Activated naive CD8-positive, alpha-beta T cell (primary cell): Measurements from ENCODE around the gene RPS17.
"Not testable (repeated sequence)": the region's sequence is repeated elsewhere in the genome, so short reads cannot be mapped to it uniquely, and the experiment has no call there.

Experiments
- H3K27ac Mint-ChIP-seq: one replicate; pipeline ENCODE4 v1.8.0; 2021; ENCODE audit warnings: mixed read lengths
- H3K27me3 Mint-ChIP-seq: one replicate; pipeline ENCODE4 v1.8.0; 2021; ENCODE audit warnings: mixed read lengths
- H3K36me3 Mint-ChIP-seq: one replicate; pipeline ENCODE4 v1.8.0; 2021; ENCODE audit warnings: mixed read lengths
- H3K4me1 Mint-ChIP-seq: one replicate; pipeline ENCODE4 v1.8.0; 2021; ENCODE audit warnings: low read depth, mixed read lengths
- H3K4me3 Mint-ChIP-seq: one replicate; pipeline ENCODE4 v1.8.0; 2021; ENCODE audit warnings: mild to moderate bottlenecking, mixed read lengths
- H3K9me3 Mint-ChIP-seq: one replicate; pipeline ENCODE4 v1.8.0; 2021; ENCODE audit warnings: low read depth, mixed read lengths

Gene RPS17

DNA sequence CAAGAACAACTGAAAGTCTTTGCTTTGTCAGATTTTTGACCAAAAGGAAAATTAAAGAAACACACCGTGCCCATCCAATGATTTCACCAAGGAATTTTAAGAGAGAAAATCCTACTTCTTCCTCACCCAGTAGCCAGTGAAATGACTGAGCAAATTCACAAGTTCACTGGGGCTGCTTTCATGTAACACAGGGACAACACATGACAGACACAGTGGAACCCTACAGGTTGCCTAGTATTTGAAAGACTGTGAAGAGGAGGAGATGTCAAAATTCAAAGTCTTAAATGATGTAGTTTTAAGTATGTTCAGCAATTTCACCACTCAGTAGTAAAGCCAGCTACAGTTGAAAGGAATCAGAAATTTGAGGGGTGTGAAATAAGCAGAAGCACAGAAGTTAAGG lies 33.2 kb downstream of the RPS17 start:
- not testable (repeated sequence) for H3K4me3 Mint-ChIP-seq, H3K27ac Mint-ChIP-seq, H3K9me3 Mint-ChIP-seq, H3K36me3 Mint-ChIP-seq, H3K27me3 Mint-ChIP-seq, H3K4me1 Mint-ChIP-seq

DNA sequence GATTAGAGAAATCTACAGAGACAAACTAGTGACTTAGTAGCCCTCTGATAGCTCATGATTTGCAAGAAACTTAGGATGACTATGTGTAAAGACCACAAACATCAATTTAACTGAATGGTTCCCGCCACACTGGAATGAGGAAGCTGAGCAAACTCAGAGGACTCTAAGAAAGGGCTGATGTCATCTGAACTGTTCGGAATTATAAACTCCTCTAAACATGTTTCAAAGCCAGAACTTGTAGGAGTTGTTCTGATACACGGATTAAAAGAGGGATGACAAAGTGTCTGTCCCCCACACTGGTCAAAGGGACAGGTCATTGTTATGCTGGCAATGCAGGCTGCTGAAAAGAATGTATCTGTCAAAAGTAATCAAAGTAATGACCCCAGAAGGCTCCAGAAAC lies 34.4 kb downstream of the RPS17 start:
- not testable (repeated sequence) for H3K27ac Mint-ChIP-seq, H3K27me3 Mint-ChIP-seq, H3K36me3 Mint-ChIP-seq, H3K4me3 Mint-ChIP-seq, H3K9me3 Mint-ChIP-seq, H3K4me1 Mint-ChIP-seq

- not testable (repeated sequence) for H3K27ac Mint-ChIP-seq, H3K9me3 Mint-ChIP-seq, H3K36me3 Mint-ChIP-seq, H3K4me3 Mint-ChIP-seq, H3K4me1 Mint-ChIP-seq, H3K27me3 Mint-ChIP-seq
Measured at GRCh38 chr15:82504074-82504473, 36.2 kb downstream of the RPS17 start.

GRCh38 chr15:82502700-82503339 lies 37.4 kb downstream of the RPS17 start:
- H3K27ac Mint-ChIP-seq, H3K4me1 Mint-ChIP-seq, H3K27me3 Mint-ChIP-seq, H3K36me3 Mint-ChIP-seq, H3K9me3 Mint-ChIP-seq, H3K4me3 Mint-ChIP-seq: not testable (repeated sequence)

DNA sequence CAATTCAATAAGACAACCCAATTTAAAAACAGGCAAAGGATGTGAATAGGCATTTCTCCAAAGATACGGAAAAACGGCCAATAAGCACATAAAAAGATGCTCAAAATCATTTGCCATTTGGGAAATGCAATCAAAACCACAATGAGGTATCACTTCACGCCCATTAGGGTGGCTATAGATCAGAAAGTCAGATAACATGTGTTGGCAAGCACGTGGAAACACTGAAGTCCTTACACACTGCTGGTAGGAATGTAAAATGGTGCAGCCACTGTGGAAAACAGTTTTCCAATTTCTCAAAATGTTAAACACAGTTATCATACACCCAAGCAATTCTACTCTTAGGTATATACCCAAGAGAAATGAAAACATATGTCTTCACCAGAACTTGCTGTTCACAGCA lies 39.5 kb downstream of the RPS17 start:
- H3K4me1 Mint-ChIP-seq, H3K36me3 Mint-ChIP-seq, H3K27ac Mint-ChIP-seq, H3K9me3 Mint-ChIP-seq, H3K27me3 Mint-ChIP-seq, H3K4me3 Mint-ChIP-seq: not testable (repeated sequence)

DNA sequence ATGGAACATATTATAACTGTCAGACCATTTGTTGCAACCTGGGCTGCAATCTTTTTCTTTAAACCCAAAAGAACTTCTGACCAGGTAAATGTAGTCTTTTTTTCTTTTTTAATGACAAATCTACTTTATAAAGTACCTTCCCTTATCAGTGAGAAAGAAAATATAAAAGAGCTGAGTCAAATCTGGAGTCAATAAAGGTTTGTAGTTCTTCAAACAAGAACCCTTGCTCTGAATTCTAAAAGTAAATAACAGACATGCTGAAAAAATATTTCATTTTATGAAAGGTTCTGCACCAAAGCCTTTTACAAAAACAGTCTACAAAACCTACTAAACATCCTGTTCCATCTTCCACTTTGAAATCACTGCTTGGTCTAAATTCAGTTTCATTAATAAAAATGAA lies 42.3 kb downstream of the RPS17 start:
- H3K4me1 Mint-ChIP-seq, H3K27ac Mint-ChIP-seq, H3K4me3 Mint-ChIP-seq, H3K27me3 Mint-ChIP-seq, H3K36me3 Mint-ChIP-seq, H3K9me3 Mint-ChIP-seq: not testable (repeated sequence)

DNA sequence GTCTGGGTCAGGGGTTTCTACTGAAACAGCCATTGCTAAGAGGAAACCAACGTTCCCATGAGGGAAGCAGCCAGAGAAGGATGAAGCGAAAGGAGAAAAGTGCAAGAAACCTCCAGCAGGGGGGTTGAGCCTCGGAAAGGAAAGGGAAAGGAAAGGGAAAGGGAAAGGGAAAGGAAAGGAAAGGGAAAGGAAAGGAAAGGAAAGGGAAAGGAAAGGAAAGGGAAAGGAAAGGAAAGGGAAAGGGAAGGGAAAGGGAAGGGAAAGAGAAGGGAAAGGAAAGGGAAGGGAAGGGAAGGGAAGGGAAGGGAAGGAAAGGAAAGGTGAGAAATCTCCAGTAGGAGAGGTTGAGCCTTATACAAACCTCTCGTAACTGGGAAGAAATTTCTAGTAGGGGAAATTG lies 52.0 kb downstream of the RPS17 start:
- not testable (repeated sequence) for H3K27ac Mint-ChIP-seq, H3K9me3 Mint-ChIP-seq, H3K36me3 Mint-ChIP-seq, H3K27me3 Mint-ChIP-seq, H3K4me3 Mint-ChIP-seq, H3K4me1 Mint-ChIP-seq

- H3K36me3 Mint-ChIP-seq, H3K27me3 Mint-ChIP-seq, H3K27ac Mint-ChIP-seq, H3K9me3 Mint-ChIP-seq, H3K4me3 Mint-ChIP-seq, H3K4me1 Mint-ChIP-seq: not testable (repeated sequence)
Measured at GRCh38 chr15:82487045-82487444, 53.2 kb downstream of the RPS17 start.
